Type B pancreatic cell (in vitro differentiated cells): ENCODE results near the gene PRPF39. TPM values are rescaled to one million over a fixed set of nuclear protein-coding genes. Genes with fewer than 3 reads are reported as not detected.

Experiments
- DNase-seq: peaks from one replicate; pipeline ENCODE4 v3.0.0; 2021; ENCODE audit warnings: mixed read lengths; ENCODE audit not compliant: unreplicated experiment; ENCODE audit errors: extremely low spot score
- H3K27ac Mint-ChIP-seq: 2 replicates; pipeline ENCODE4 v1.8.0; 2021; ENCODE audit warnings: mild to moderate bottlenecking, mixed read lengths
- H3K27me3 Mint-ChIP-seq: 2 replicates; pipeline ENCODE4 v1.8.0; 2021; ENCODE audit warnings: mixed read lengths
- H3K36me3 Mint-ChIP-seq: 2 replicates; pipeline ENCODE4 v1.8.0; 2021; ENCODE audit warnings: mixed read lengths
- H3K4me1 Mint-ChIP-seq: one replicate; pipeline ENCODE4 v1.8.0; 2021; ENCODE audit warnings: mixed read lengths; ENCODE audit not compliant: unreplicated experiment
- H3K4me3 Mint-ChIP-seq: 2 replicates; pipeline ENCODE4 v1.8.0; 2021; ENCODE audit warnings: mild to moderate bottlenecking, mixed read lengths
- H3K9me3 Mint-ChIP-seq: 2 replicates; pipeline ENCODE4 v1.8.0; 2021; ENCODE audit warnings: mixed read lengths
- CTCF ChIP-seq: fragments of 200-600 bp; sonication (generic); conservative IDR thresholded peaks from 2 replicates; pipeline ENCODE4 v1.5.0; 2021; ENCODE audit warnings: antibody characterized with exemption, mild to moderate bottlenecking
- total RNA-seq: library from RNA; stranded (reverse); gene quantifications from 2 replicates; pipeline ENCODE4 v1.2.1, GENCODE V29; 2021; ENCODE audit warnings: low replicate concordance

Gene PRPF39
- total RNA-seq, 1 donor from 2014 or later, result 51.7 TPM

GRCh38 chr14:45150386-45150890 is 66.5 kb downstream of the PRPF39 start:
- Mint-ChIP-seq H3K27me3 (no peaks in the 10 kb centered on the region), H3K27ac (no peak overlapping the region), H3K9me3 (no peaks in the 10 kb centered on the region), H3K4me3 (no peak overlapping the region), H3K36me3 (no peaks in the 10 kb centered on the region), H3K4me1 (no peaks in the 10 kb centered on the region)
- no peak for TF ChIP-seq CTCF
- DNase-seq, result no peak

- DNase-seq, result no peak
- H3K9me3 Mint-ChIP-seq, result no peaks in the 10 kb centered on the region
- H3K4me1 Mint-ChIP-seq, result no peaks in the 10 kb centered on the region
- TF ChIP-seq CTCF, result no peak
- no peak overlapping the region for H3K4me3 Mint-ChIP-seq
- no peak overlapping the region for H3K27ac Mint-ChIP-seq
- no peaks in the 10 kb centered on the region for H3K27me3 Mint-ChIP-seq
- peaks cover 5% of the 10 kb centered on the region for H3K36me3 Mint-ChIP-seq
These were observed 72.2 kb downstream of the PRPF39 start for GRCh38 chr14:45156067-45156466.

Other genes starting within 250 kb of the PRPF39 start
- gene KLHL28, start 122.2 kb upstream of the PRPF39 start, total RNA-seq, result 14.5 and 16.2 TPM in 2 replicates
- gene TOGARAM1, start 121.9 kb upstream of the PRPF39 start, total RNA-seq, result 20.2 and 21.2 TPM in 2 replicates
- 66.1 and 96.9 TPM in 2 replicates for gene FKBP3, start 50.4 kb downstream of the PRPF39 start, total RNA-seq
- 5.4 and 12.4 TPM in 2 replicates for gene FANCM, start 51.8 kb downstream of the PRPF39 start, total RNA-seq
- gene MIS18BP1, start 169.1 kb downstream of the PRPF39 start, total RNA-seq, result 21.3 and 42.3 TPM in 2 replicates